HG03097 (cell line): ENCODE data around the gene VWA3A.
"Not testable (repeated sequence)": the region's sequence is repeated elsewhere in the genome, so short reads cannot be mapped to it uniquely, and the experiment has no call there.

Source experiments
- ATAC-seq: cut with Tn5 transposase; IDR thresholded peaks from one replicate; pipeline ENCODE4 v1.9.1; 2021; ENCODE audit not compliant: unreplicated experiment, low FRiP score

Gene VWA3A

GRCh38 chr16:22088642-22089041 is 3.7 kb upstream of the VWA3A start:
- no peak for ATAC-seq

- no peak for ATAC-seq
These were observed 2.4 kb upstream of the VWA3A start for GRCh38 chr16:22089910-22090309.

GRCh38 chr16:22091721-22092120 is 620 bp upstream of the VWA3A start:
- ATAC-seq: no peak

- no peak for ATAC-seq
These were observed 990 bp downstream of the VWA3A start for GRCh38 chr16:22093331-22093730.

DNA sequence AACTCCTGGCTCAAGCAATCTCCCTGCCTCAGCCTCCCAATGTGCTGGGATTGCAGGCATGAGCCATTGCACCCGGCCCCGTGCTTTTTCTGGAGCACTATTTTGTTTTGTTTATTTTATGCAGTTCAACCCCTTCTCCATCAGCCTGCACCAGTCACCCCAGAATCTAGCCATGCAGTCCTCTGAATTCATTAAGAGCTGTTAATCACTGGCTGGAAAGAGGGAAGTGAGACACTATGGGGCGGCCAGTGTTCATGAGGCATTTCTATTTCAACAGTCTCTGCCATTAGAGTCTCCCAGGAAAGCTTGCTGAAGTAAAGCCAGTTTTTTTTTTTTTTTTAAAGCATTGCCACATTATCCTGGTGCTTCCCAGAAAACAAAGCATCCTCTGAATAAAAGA is 1.7 kb downstream of the VWA3A start:
- no peak for ATAC-seq

GRCh38 chr16:22098405-22099255 is 6.3 kb downstream of the VWA3A start:
- no peak for ATAC-seq

- ATAC-seq: no peak
These were observed 7.1 kb downstream of the VWA3A start for GRCh38 chr16:22099256-22099975.

DNA sequence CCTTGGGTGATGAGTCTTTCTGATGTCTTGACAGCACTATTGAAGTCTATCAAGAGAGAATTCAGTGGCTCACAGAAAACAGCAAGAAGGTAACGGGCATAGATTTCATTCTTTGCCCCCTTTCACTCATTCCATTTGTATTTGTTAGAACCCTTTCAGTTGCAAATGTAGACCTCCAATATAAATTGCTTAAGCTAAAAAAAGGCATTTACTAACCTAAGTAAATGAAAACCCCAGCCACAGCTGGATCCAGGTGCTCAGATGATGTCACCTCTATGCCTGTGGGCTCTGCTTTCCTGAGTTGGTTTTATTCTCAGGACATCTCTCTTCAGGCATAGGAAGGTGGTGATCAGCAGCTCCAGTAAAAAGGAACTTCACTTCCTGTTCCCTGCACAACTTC is 11.1 kb downstream of the VWA3A start:
- ATAC-seq: no peak

GRCh38 chr16:22109258-22109898 is 17.0 kb downstream of the VWA3A start:
- no peak for ATAC-seq

DNA sequence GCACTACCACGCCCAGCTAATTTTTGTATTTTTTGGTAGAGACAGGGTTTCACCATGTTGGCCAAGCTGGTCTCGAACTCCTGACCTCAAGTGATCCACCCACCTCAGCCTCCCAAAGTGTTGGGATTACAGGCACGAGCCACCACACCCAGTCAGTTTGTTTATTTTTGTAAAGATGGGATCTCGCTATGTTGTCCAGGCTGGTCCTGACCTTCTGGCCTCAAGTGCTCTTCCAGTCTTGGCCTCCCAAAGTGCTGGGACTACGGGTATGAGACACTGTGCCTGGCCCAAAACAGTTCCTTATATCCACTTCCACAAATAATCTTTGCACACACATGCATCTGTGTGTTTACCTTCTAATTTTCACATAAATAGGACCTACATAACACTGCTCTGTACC is 19.3 kb downstream of the VWA3A start:
- not testable (repeated sequence) for ATAC-seq

DNA sequence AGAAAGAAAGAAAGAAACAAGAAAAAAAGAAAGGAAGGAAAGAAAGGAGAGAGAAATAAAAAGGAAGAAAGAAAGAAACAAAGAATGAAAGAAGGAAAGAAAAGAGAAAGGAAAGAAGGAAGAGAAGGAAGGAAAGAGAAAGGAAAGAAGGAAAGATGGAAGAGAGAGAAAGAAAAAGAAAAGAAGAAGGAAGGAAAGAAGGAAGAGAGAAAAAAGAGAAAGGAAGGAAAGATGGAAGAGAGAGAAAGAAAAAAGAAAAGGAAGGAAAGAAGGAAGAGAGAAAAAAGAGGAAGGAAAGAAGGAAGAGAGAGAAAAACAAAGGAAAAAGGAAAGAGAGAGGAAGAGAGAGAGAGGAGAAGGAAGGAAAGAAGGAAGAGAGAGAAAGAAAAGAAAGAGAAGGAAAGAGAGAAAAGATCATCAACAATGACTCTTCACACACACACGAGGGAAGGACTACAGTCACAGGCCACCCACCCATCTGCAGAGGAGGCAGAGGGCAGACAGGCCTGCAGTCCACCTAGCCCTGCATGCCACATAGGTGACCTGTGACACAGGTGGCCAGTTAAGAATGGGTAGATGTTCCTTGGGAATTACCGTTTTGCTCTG is 23.9 kb downstream of the VWA3A start:
- no peak for ATAC-seq

DNA sequence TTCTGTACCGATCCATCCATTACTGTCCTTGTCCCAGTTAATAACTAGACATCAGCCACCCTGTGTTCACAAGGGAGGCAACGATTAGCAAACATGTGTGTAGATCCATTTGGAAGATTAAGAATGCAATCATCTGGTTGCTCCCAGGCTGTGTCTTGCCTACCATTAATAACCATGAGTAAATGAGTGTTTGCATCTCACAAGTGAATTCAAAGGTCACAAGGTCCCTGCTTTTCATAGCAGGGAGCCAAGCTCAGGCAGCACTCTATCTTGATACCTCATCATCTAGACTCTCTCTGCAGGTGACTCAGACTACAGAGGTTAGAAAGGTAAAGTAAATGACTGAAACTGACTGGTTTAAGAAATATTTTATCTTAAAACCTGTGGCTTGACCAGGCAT is 25.3 kb downstream of the VWA3A start:
- ATAC-seq: no peak

DNA sequence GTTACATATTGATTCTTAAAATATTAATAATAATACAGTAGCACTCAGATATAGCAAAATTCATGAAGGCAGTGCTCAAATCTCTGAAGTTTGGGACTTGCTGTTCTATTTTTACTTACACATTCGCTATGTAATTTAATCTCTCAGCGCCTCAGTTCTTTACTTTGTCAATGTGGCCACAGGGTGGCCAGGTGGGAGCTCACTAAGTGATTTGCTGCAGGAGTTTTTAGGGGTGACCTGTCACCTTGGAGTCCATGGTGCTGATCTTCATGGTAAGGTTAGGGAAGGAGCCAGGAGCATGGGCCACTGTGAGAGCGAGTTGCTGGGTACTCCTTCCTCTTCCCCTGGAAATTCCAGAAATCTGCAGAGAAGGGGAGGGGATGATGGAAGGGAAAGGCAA is 28.1 kb downstream of the VWA3A start:
- no peak for ATAC-seq

GRCh38 chr16:22122239-22122638 is 29.9 kb downstream of the VWA3A start:
- ATAC-seq: no peak

DNA sequence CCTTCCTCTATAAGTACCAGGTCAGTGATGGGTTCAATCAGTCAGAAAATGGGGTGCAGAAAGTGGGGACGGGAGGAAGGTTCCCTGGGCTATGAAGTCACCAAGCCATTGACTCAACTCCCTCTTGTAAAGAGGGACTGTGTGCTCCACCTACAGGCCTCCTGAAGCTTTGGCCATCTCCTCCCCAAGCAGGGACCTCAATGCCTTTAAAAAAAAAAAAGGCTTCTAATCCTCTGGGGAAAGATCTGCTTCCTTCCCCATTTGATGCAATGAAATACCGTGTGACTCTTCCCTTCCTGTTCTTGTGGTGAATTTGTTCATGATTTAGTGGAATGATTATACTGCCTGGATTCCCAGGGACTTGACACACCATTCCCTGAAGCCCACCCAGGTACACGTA is 30.8 kb downstream of the VWA3A start:
- ATAC-seq: no peak

- no peak for ATAC-seq
These were observed 31.6 kb downstream of the VWA3A start for GRCh38 chr16:22123759-22124490.

DNA sequence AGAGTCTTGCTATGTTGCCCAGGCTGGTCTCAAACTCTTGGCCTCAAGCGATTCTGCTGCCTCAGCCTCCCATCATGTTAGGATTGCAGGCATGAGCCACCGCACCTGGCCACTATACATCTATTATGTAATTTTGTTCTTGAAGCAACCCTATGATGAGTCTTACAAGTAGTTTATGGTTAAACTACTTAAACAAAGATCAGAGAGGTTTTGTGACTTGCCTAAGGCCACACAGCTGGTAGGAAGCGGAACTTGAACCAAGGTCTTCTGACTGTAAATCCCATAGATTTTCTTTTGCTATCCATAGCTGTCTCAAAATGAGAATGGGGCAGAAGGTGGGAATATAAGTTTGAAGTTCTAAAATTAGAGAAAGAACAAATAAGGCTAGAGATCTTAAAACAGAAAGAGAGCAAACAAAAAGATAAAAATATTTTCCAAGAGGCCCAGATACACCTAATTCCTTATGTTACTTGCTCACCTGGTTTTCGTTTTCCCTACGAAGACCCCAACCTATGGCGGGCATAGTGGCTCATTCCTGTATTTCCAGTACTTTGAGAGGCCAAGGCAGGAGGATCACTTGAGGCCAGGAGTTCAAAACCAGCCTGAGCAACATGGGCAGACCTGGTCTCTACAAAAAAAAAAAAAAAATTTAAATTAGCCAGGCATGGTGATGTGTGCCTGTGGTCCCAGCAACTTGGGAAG is 32.4 kb downstream of the VWA3A start:
- no peak for ATAC-seq

DNA sequence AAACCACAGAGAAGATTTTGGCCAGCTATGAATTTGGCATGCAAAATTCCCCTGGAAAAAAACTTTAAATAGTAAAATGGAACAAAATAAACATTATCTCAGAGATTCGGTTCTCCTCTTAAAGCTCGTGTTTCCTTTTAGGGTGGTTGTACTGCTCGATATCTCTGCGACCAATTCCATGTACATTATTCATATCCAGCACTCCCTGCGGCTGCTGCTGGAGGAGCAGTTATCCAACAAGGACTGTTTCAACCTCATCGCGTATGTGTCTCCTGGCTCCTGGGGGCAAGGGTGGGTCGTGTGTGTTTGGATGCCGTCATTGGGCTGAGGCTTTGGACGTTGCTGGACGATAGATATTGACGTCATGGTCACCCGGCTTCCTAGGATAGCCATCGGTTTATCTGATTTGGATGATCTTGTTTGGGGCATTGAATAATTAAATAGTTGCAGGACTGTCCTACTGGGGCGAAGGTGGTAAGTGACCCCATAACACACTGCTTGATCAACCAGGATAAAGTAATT is 33.8 kb downstream of the VWA3A start:
- no peak for ATAC-seq

- not testable (repeated sequence) for ATAC-seq
These were observed 36.2 kb downstream of the VWA3A start for GRCh38 chr16:22128537-22128936.

DNA sequence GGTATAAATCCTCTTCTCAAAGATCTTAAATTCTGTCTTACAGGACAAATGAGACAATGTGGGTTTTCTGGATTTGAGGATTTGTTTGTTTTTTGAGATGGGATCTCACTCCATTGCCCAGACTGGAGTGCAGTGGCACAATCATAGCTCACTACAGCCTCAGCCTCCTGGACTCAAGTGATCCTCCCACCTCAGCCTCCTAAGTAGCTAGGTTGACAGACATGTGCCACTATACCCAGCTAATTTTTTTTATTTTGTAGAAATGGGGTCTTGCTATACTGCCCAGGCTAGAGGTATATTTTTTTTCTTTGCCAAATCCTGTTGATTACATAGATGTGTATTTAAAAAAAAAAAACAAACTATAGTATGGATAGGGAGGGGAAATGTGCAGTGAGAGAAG is 38.2 kb downstream of the VWA3A start:
- ATAC-seq: no peak
